ENCODE data around the gene USP25.

The USP25 gene

GRCh38 chr21:15749861-15750159 is 20.0 kb downstream of the USP25 start:
- no peak overlapping the region for H3K27ac ChIP-seq
- no peaks in the 10 kb centered on the region for H3K9me3 ChIP-seq
- H3K4me3 ChIP-seq: no peak overlapping the region
- TF ChIP-seq, protein P1, sequence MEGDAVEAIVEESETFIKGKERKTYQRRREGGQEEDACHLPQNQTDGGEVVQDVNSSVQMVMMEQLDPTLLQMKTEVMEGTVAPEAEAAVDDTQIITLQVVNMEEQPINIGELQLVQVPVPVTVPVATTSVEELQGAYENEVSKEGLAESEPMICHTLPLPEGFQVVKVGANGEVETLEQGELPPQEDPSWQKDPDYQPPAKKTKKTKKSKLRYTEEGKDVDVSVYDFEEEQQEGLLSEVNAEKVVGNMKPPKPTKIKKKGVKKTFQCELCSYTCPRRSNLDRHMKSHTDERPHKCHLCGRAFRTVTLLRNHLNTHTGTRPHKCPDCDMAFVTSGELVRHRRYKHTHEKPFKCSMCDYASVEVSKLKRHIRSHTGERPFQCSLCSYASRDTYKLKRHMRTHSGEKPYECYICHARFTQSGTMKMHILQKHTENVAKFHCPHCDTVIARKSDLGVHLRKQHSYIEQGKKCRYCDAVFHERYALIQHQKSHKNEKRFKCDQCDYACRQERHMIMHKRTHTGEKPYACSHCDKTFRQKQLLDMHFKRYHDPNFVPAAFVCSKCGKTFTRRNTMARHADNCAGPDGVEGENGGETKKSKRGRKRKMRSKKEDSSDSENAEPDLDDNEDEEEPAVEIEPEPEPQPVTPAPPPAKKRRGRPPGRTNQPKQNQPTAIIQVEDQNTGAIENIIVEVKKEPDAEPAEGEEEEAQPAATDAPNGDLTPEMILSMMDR (IDR thresholded peaks at IDR 0.05): no peak
- H3K27me3 ChIP-seq: no peaks in the 10 kb centered on the region
- intact Hi-C loops (cut with DNase I; ENCODE audit: low total_unique reads): no loop called here
- peaks cover 0 to 69% (median 30%) of the 10 kb centered on the region in 4 donors for H3K4me1 ChIP-seq
- no peak for DNase-seq
- no peaks in the 10 kb centered on the region for H3K36me3 ChIP-seq

DNA sequence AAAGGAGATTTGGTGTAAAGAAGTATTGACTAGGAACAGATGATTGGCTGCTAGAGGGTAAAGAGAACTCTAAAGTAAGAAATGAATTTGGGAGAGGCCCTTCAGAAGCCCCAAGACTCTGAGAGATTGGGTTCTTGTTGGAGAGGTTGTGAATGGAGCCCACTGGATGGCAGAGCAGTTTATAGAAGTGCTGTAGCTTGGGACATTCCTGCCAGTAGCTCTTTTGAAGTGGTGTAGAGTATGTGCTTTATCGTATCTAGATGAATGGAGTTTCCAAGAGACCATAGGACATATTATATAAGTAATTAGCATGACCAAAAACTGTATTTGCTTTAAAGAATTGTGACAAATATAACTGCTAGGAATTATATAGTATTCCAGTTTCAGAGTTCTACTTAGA is 21.3 kb downstream of the USP25 start:
- no peak for DNase-seq
- TF ChIP-seq, protein P1 (IDR thresholded peaks at IDR 0.05): no peak
- Histone ChIP-seq H3K4me1 (peaks cover 0 to 79% (median 34%) of the 10 kb centered on the region in 4 donors), H3K27ac (no peak overlapping the region), H3K9me3 (no peaks in the 10 kb centered on the region), H3K4me3 (no peak overlapping the region), H3K27me3 (no peaks in the 10 kb centered on the region), H3K36me3 (no peaks in the 10 kb centered on the region)
- intact Hi-C loops (cut with DNase I; ENCODE audit: low total_unique reads): no loop called here

- DNase-seq: no peak
- Histone ChIP-seq H3K4me1 (peaks cover 0 to 79% (median 34%) of the 10 kb centered on the region in 4 donors), H3K27me3 (no peaks in the 10 kb centered on the region), H3K27ac (no peak overlapping the region), H3K36me3 (no peaks in the 10 kb centered on the region), H3K9me3 (no peaks in the 10 kb centered on the region), H3K4me3 (no peak overlapping the region)
- intact Hi-C loops (cut with DNase I; ENCODE audit: low total_unique reads): no loop called here
- TF ChIP-seq, protein P1 (IDR thresholded peaks at IDR 0.05): no peak
These were observed 21.8 kb downstream of the USP25 start for GRCh38 chr21:15751546-15751945.

GRCh38 chr21:15752763-15753407 is 23.1 kb downstream of the USP25 start:
- H3K9me3 ChIP-seq: no peaks in the 10 kb centered on the region
- DNase-seq: no peak
- intact Hi-C loops (cut with DNase I; ENCODE audit: low total_unique reads): no loop called here
- no peaks in the 10 kb centered on the region for H3K36me3 ChIP-seq
- H3K27ac ChIP-seq: no peak overlapping the region
- H3K4me1 ChIP-seq: peaks cover 0 to 75% (median 34%) of the 10 kb centered on the region in 4 donors
- no peak overlapping the region for H3K4me3 ChIP-seq
- H3K27me3 ChIP-seq: no peaks in the 10 kb centered on the region
- TF ChIP-seq, protein P1 (IDR thresholded peaks at IDR 0.05): no peak

GRCh38 chr21:15753741-15754140 is 24.0 kb downstream of the USP25 start:
- Histone ChIP-seq H3K4me1 (peaks cover 0 to 66% (median 34%) of the 10 kb centered on the region in 4 donors), H3K27me3 (no peaks in the 10 kb centered on the region), H3K4me3 (no peak overlapping the region), H3K36me3 (no peaks in the 10 kb centered on the region), H3K27ac (no peak overlapping the region), H3K9me3 (no peaks in the 10 kb centered on the region)
- TF ChIP-seq, protein P1 (IDR thresholded peaks at IDR 0.05): no peak
- DNase-seq: no peak
- intact Hi-C loops (cut with DNase I; ENCODE audit: low total_unique reads): no loop called here

DNA sequence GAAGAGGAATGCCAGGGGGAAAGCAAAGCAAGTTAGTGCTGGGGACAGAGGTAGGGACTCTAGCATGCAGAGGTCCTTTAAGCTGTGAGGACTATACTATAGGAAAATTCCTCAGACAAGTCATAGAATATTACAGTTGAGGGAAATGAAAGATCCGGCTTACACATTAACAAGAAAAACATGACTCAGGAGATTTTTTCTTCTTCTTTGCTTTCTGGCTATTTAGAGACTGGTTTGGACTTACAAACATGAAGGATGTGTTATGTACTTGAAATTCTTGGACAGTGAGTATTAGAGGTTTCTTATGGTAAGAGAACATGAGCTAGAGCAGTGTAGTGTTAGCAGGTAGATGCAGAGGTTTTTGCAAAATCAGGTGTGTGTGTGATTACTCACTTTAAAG is 24.9 kb downstream of the USP25 start:
- DNase-seq: no peak
- H3K27ac ChIP-seq: no peak overlapping the region
- no peaks in the 10 kb centered on the region for H3K27me3 ChIP-seq
- peaks cover 0 to 61% (median 31%) of the 10 kb centered on the region in 4 donors for H3K4me1 ChIP-seq
- H3K4me3 ChIP-seq: no peak overlapping the region
- H3K36me3 ChIP-seq: no peaks in the 10 kb centered on the region
- TF ChIP-seq, protein P1 (IDR thresholded peaks at IDR 0.05): no peak
- intact Hi-C loops (cut with DNase I; ENCODE audit: low total_unique reads): no loop called here
- no peaks in the 10 kb centered on the region for H3K9me3 ChIP-seq
